Lower leg skin (tissue), 4 donors: ENCODE measurements around the gene CHADL. TPM values are rescaled to one million over a fixed set of nuclear protein-coding genes. Genes with fewer than 3 reads are reported as not detected.

Experiments
- DNase-seq, 2 donors: peaks; one replicate each; pipeline ENCODE4 v3.0.0-alpha.2; 2019; ENCODE audit warnings: low spot score in 2 of 2
- H3K4me3 ChIP-seq: fragments of 200-600 bp; sonication (generic); 2 replicates; pipeline ENCODE4 v1.5.1; 2017; ENCODE audit warnings: mild to moderate bottlenecking, low read depth; ENCODE audit not compliant: poor library complexity, severe bottlenecking
- POLR2A ChIP-seq, 2 donors: fragments of 450-650 bp; IDR thresholded peaks; one replicate each; pipeline ENCODE4 v1.6.1; 2016 to 2017; ENCODE audit warnings: antibody characterized with exemption in 2 of 2, mild to moderate bottlenecking in 1 of 2, moderate library complexity in 1 of 2
- WGBS, 2 donors: methylation state at CpG; one replicate each; pipeline ENCODE4 v1.1.5; 2018; 5-methylcytosine and 5-hydroxymethylcytosine counted together
- intact Hi-C: fragments of 100-400 bp; cut with DNase I; formaldehyde crosslinking; loops from one replicate; pipeline ENCODE4 v1.15.0; 2023; ENCODE audit warnings: low total_unique reads
- total RNA-seq, 4 donors: library from RNA; depleted of rRNA; stranded (reverse); fragments of >200 nt; gene quantifications; one replicate each; pipeline ENCODE4 v1.1.0, GENCODE V29; 2016
- TF ChIP-seq, protein P1 (sequence below), 3 donors: fragments of 450-650 bp; IDR thresholded peaks; one replicate each; pipeline ENCODE4 v1.5.1; 2016; ENCODE audit warnings: antibody characterized with exemption in 3 of 3, mild to moderate bottlenecking in 3 of 3, moderate library complexity in 2 of 3

The CHADL gene, protein sequence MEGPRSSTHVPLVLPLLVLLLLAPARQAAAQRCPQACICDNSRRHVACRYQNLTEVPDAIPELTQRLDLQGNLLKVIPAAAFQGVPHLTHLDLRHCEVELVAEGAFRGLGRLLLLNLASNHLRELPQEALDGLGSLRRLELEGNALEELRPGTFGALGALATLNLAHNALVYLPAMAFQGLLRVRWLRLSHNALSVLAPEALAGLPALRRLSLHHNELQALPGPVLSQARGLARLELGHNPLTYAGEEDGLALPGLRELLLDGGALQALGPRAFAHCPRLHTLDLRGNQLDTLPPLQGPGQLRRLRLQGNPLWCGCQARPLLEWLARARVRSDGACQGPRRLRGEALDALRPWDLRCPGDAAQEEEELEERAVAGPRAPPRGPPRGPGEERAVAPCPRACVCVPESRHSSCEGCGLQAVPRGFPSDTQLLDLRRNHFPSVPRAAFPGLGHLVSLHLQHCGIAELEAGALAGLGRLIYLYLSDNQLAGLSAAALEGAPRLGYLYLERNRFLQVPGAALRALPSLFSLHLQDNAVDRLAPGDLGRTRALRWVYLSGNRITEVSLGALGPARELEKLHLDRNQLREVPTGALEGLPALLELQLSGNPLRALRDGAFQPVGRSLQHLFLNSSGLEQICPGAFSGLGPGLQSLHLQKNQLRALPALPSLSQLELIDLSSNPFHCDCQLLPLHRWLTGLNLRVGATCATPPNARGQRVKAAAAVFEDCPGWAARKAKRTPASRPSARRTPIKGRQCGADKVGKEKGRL
- 10 to 100 TPM; 10.5 to 16.3 (median 11.5) TPM for total RNA-seq

DNA sequence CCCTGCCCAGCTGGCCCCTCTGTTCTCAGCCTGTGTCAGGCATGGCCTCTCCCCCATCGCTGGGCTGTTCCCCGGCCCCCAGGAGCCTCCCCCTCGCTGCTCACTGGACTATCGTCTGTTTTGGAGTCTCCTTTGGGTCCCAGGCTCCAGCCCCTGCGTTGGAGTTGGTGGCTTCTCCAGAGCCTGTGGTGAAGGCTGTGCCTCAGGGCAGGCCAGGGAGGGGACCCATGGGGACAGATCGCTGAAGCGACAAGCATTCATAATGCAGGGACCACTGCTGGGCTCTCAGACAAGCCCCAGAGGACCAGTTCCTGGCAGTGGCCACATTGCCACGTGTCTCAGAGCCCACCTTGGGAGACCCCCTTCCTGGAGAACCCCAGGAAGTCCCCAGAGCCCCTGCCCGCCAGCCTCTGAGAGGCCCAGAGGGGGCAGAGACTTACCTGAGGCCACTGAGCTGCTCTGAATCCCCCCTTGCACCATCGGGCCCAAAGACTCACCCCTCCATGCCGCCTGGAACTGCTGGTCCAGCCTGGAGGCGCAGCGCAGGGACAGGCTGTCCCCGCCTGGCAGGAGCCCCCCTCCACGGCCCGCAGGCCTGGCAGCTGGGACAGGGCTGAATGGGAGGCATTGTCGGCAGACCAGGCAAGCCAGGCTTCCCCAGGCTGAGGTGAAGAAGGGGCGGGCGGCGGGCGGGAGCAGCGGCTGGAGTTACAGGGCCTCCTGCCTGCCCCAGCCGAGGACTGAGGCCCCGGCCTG lies at the start of gene CHADL:
Gene CHADL (minus strand): TSS at position 555 of the 756 bp plus-strand sequence. CDS start 50 bp downstream, at position 505.
- no peak for TF ChIP-seq POLR2A (IDR thresholded peaks at IDR 0.05)
- TF ChIP-seq, protein P1, sequence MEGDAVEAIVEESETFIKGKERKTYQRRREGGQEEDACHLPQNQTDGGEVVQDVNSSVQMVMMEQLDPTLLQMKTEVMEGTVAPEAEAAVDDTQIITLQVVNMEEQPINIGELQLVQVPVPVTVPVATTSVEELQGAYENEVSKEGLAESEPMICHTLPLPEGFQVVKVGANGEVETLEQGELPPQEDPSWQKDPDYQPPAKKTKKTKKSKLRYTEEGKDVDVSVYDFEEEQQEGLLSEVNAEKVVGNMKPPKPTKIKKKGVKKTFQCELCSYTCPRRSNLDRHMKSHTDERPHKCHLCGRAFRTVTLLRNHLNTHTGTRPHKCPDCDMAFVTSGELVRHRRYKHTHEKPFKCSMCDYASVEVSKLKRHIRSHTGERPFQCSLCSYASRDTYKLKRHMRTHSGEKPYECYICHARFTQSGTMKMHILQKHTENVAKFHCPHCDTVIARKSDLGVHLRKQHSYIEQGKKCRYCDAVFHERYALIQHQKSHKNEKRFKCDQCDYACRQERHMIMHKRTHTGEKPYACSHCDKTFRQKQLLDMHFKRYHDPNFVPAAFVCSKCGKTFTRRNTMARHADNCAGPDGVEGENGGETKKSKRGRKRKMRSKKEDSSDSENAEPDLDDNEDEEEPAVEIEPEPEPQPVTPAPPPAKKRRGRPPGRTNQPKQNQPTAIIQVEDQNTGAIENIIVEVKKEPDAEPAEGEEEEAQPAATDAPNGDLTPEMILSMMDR (IDR thresholded peaks at IDR 0.05): no peak
- no peak for DNase-seq
- H3K4me3 ChIP-seq: no peak within 1 kb of the TSS
- intact Hi-C loops: no loop called here
- WGBS, 2 donors: 62 to 76% methylated on average over 10 to 20 of the region's 24 CpGs

DNA sequence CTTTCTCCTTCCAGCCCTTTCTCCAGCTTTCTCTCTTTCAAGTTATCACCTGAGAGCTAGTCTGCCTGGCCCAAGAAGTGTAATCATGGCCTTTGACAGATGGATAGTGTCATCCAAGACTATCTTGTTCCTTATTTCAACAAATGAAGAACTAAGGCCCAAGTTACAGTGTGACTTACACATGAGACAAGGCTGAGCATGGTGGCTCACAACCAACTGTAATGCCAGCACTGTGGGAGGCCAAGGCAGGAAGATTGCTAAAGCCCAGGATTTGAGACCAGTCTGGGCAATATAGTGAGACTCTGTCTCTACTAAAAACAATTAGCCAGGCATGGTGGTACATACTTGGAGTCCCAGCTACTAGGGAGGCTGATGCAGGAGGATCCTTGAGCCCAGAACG lies 48.9 kb upstream of the CHADL start:
- no peak for DNase-seq
- 96 to 100% methylated on average over 1 of the region's 1 CpG for WGBS, 2 donors
- TF ChIP-seq POLR2A (IDR thresholded peaks at IDR 0.05): no peak
- TF ChIP-seq, protein P1 (IDR thresholded peaks at IDR 0.05): no peak
- no peak overlapping the region for H3K4me3 ChIP-seq
- intact Hi-C loops: no loop called here

DNA sequence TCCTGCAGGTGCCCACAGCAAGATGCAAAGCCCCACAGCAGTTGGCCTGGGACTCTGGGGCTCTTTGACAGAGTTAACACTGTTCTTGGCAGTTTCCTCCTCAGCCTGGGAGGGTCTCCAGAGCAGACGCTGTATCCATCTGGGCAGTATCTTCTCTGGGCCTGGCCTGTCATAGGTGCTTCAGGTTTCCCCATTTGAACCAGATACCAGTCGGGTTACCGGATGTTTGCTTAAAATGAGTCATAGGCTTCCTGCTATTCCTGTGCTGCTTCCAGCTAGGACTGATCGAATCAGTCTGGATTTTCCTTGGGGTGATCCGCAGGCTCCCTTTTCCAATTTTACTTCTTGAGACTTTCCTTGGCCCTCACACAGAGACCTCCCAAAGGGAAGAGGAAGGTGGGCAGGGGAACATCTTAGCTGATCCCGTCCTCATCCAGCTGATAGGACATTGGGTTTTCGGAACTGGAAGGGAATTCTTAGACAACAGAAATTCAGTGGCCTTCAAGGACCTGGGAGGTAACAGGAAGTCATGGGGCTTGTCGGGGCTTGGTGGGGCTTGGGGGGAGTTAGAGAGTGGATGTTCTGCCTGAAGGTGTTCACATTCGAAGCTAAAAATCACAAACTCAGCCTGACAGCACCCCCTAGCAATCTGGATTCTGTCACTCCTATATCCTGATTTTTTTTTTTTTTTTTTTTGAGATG lies 47.7 kb upstream of the CHADL start:
- WGBS, 2 donors: 44 to 49% methylated on average over 9 of the region's 9 CpGs
- DNase-seq: no peak
- TF ChIP-seq POLR2A (IDR thresholded peaks at IDR 0.05): no peak
- TF ChIP-seq, protein P1 (IDR thresholded peaks at IDR 0.05): no peak
- H3K4me3 ChIP-seq: no peak overlapping the region
- intact Hi-C loops: no loop called here

DNA sequence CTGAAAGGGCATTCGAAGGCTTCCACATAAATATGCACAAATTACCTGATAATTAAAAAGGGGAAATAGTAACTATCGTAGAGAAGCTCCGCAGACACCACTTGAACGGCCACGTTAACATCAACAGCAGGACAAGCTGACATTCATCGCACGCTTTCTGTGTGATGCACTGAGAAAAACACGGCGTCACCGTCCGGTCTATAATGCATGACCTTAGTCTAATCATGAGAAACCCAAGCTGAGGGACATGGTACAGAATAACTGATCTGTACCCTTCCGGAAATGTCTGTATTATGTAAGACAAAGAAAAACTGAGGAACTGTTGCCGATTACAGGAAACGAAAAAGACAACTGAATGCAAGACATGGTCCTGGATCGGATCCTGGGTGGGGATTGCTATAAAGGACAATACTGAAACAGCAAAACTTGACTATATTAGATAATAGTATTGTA lies 45.9 kb upstream of the CHADL start:
- peak in 1 of 2 donors; percentile 30 for DNase-seq
- WGBS, 2 donors: 3% methylated on average over 15 of the region's 15 CpGs
- intact Hi-C loops: no loop called here
- TF ChIP-seq, protein P1 (IDR thresholded peaks at IDR 0.05): no peak
- TF ChIP-seq POLR2A (IDR thresholded peaks at IDR 0.05): no peak
- no peak overlapping the region for H3K4me3 ChIP-seq
